ENCODE measurements around the gene CLDN25. TPM values are rescaled to one million over a fixed set of nuclear protein-coding genes. Genes with fewer than 3 reads are reported as not detected.

Gene CLDN25
- total RNA-seq, 6 experiments from 2014 or later, result not detected

DNA sequence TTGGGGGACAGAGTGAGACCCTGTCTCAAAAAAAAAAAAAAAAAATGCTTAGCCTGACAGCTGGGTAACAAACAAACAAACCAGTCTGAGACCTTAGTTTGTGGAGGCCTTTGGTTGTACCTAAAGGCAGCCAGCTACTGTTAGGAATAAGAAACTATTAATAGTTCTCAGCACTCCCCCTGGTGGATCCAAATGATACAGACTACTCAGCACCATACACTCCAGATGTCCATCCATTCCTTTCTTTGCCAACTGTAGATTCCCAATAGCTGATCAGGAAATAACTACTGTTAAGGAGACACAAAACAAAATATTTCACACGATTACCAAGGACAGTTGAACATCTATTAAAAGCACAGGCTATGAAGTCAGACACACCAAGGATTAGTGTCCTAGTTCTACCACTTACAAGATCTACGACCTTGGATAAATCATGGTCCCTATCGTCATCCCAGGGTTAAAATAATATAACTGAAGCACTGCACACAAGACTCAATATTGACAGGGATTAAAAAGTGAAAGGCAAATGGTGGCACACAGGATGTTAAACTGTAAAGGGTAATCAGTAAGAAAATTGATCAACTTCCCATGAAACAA lies 17.2 kb downstream of the CLDN25 start:
- no peaks in the 10 kb centered on the region for H3K9me3 Mint-ChIP-seq
- peaks cover 3% of the 10 kb centered on the region; the same call in 1 of the 2 replicates for H3K36me3 Mint-ChIP-seq (ENCODE audit: low read depth)
- H3K4me1 Mint-ChIP-seq (ENCODE audit: low read depth), result no peaks in the 10 kb centered on the region
- TF ChIP-seq, protein P1, sequence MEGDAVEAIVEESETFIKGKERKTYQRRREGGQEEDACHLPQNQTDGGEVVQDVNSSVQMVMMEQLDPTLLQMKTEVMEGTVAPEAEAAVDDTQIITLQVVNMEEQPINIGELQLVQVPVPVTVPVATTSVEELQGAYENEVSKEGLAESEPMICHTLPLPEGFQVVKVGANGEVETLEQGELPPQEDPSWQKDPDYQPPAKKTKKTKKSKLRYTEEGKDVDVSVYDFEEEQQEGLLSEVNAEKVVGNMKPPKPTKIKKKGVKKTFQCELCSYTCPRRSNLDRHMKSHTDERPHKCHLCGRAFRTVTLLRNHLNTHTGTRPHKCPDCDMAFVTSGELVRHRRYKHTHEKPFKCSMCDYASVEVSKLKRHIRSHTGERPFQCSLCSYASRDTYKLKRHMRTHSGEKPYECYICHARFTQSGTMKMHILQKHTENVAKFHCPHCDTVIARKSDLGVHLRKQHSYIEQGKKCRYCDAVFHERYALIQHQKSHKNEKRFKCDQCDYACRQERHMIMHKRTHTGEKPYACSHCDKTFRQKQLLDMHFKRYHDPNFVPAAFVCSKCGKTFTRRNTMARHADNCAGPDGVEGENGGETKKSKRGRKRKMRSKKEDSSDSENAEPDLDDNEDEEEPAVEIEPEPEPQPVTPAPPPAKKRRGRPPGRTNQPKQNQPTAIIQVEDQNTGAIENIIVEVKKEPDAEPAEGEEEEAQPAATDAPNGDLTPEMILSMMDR (IDR thresholded peaks at IDR 0.05), result peak; percentile 84
- H3K27ac Mint-ChIP-seq, result no peak overlapping the region
- peak; percentile 48 for DNase-seq
- no peak overlapping the region for H3K4me3 Mint-ChIP-seq
- H3K27me3 Mint-ChIP-seq (ENCODE audit: insufficient read depth), result peaks cover 4% of the 10 kb centered on the region

DNA sequence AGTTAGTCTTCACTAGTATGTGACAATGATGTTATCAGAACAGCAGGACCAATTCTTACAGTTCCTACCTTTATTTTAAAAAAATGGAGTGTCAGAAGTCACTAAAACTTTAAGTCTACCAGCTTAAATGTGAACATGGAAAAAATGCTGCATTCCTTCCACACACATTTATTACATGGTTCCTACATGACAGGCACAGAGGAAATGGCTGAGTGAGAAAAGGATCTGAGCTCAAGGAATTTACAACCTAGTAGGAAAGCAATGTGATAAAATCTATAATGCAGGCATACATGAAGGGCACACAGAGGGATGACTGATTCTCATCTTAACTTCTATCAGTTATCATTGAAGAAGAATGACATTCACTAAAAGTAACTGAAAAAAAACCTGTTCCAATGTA lies 23.0 kb downstream of the CLDN25 start:
- no peaks in the 10 kb centered on the region for H3K9me3 Mint-ChIP-seq
- no peak overlapping the region for H3K27ac Mint-ChIP-seq
- peaks cover 2% of the 10 kb centered on the region; the same call in 1 of the 2 replicates for H3K27me3 Mint-ChIP-seq (ENCODE audit: insufficient read depth)
- H3K4me1 Mint-ChIP-seq (ENCODE audit: low read depth), result no peaks in the 10 kb centered on the region
- DNase-seq, result no peak
- H3K36me3 Mint-ChIP-seq (ENCODE audit: low read depth), result peaks cover 3% of the 10 kb centered on the region
- TF ChIP-seq, protein P1 (IDR thresholded peaks at IDR 0.05), result no peak
- H3K4me3 Mint-ChIP-seq, result no peak overlapping the region

DNA sequence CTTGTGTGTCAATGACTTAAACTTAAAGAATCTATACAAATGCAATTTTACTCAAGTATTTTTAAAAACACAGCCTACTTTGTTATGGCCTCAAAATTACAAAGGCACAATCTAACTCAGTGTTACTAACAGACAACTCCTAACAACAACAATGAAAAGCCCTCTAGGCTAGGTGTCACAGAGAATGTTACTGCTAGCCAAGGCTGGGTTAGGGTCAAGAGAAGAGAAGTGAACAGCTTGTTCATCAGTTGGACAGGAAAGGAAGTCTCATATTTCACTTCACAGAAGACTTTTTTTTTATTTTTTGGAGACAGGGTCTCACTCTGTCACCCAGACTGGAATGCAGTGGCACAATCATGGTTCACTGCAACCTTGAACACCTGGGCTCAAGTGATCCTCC lies 26.0 kb downstream of the CLDN25 start:
- Mint-ChIP-seq H3K4me1 (ENCODE audit: low read depth) (no peaks in the 10 kb centered on the region), H3K9me3 (no peaks in the 10 kb centered on the region), H3K36me3 (ENCODE audit: low read depth) (no peaks in the 10 kb centered on the region; the same call in none of the 2 replicates), H3K27ac (no peak overlapping the region), H3K4me3 (no peak overlapping the region), H3K27me3 (ENCODE audit: insufficient read depth) (no peaks in the 10 kb centered on the region)
- TF ChIP-seq, protein P1 (IDR thresholded peaks at IDR 0.05), result no peak
- no peak for DNase-seq

DNA sequence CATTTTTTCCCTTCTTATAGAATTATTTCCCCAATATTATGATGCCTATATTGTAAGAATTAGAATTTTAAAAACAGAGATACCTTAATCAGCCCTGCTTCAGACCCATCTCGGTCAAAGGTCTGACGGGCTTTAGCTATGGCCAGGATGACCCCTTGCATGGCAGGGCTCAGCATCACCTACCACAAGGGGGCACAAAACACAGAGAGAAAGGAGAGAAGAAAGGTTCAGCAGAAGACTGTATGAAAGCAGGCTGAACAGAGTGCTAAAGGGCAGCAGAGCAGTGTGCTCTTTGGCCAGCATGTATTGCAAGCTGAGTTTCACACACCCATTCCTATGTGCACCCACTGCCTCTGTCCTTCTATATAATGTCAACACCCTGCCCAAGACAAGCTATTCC lies 26.8 kb downstream of the CLDN25 start:
- TF ChIP-seq, protein P1 (IDR thresholded peaks at IDR 0.05), result peak; percentile 76
- Mint-ChIP-seq H3K4me3 (no peak overlapping the region), H3K27ac (no peak overlapping the region), H3K36me3 (ENCODE audit: low read depth) (no peaks in the 10 kb centered on the region; the same call in 1 of the 2 replicates), H3K4me1 (ENCODE audit: low read depth) (no peaks in the 10 kb centered on the region), H3K9me3 (no peaks in the 10 kb centered on the region), H3K27me3 (ENCODE audit: insufficient read depth) (no peaks in the 10 kb centered on the region)
- DNase-seq, result peak; percentile 31

DNA sequence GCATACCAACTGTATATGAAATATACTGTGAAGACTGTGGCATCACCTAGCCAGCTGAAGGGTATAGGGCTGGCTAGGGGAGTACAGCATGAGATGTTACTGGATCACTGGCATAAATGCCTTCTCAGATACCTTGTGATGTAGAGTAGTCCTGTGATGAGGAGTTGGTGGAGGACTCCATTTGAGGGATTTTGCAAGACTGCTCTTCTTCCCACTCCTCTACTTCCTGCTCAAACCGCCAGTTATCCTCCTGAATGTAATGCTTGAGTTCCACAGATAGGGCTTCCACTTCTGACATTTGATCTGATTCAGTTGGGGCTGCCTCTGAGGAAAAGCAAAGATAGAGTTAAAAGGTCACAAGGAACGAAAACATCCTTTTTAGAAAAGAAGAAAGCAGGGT lies 29.3 kb downstream of the CLDN25 start:
- H3K27ac Mint-ChIP-seq, result no peak overlapping the region
- H3K9me3 Mint-ChIP-seq, result no peaks in the 10 kb centered on the region
- no peak for DNase-seq
- H3K4me3 Mint-ChIP-seq, result no peak overlapping the region
- no peaks in the 10 kb centered on the region; the same call in 1 of the 2 replicates for H3K27me3 Mint-ChIP-seq (ENCODE audit: insufficient read depth)
- TF ChIP-seq, protein P1 (IDR thresholded peaks at IDR 0.05), result no peak
- H3K4me1 Mint-ChIP-seq (ENCODE audit: low read depth), result no peaks in the 10 kb centered on the region
- H3K36me3 Mint-ChIP-seq (ENCODE audit: low read depth), result no peaks in the 10 kb centered on the region

Data from HFFc6 (cell line).